Caki2 (cell line): ENCODE measurements around the gene TUBG2. TPM values are rescaled to one million over a fixed set of nuclear protein-coding genes. Genes with fewer than 3 reads are reported as not detected.
A peak's percentile ranks its signal among the peaks of the same experiment; 100 is the strongest.

Experiments
- DNase-seq: peaks from one replicate; pipeline ENCODE4 v3.0.0-alpha.2; 2015; ENCODE audit warnings: low read depth
- in situ Hi-C: cut with HindIII; loops from 2 replicates; pipeline ENCODE4 v1.10.0; 2016; ENCODE audit warnings: low sequenced_read_pairs, low pct_unique_long_range_greater_than_20kb, mixed read lengths
- total RNA-seq: library from RNA; depleted of rRNA; stranded (reverse); fragments of >200 nt; shearing (Covaris generic); gene quantifications from 2 replicates; pipeline ENCODE4 v1.2.3, GENCODE V29; 2014; ENCODE audit warnings: low replicate concordance

Gene TUBG2
- total RNA-seq, 1 experiment from 2014 or later = 6.7 TPM

DNA sequence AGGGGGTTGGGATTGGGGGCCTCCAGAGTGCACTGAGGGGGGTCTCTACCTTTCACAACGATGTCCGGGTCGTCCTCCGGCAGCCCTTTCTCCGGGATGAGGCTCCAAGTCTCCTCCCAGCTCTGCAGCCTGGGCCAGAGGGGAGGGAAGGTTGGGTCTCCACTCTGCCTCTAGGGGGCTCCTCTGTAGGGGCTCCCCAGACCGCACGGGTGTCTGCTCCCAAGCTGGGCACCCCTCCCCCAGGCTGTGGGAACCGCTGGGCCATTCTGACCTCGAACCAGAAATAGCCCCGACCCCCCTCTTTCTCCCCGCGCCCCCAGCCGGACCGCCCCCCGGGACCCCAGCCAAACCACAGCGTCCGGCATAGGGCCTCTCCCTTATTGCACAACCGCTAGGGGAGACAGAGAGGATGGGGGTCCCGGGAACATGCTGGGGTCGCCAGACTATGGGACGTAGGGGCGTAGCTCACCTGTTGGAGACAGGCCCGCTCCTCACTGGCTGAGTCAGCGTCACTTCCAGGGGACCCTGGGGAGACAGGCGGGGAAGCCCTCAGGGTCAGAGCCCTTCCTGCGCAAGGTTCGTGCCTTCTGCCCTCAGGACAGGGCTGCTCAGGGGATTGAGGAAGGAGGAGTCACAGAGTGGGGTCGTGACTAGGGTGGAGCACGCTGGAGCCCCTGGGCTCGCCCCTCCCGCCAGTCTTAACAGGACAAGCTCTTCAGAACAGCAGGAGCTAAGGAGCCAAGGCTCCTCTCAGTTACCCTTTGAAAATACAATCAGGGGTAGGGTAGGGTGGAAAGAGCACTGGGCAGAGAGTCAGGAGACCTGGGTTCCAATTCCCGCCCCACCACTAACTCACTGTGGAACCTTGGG, 15.0 kb downstream of the TUBG2 start:
- no peak for DNase-seq
- in situ Hi-C loops = no loop called here

- DNase-seq = no peak
- in situ Hi-C loops = no loop called here
Observed at GRCh38 chr17:42674755-42675347, 15.8 kb downstream of the TUBG2 start.

DNA sequence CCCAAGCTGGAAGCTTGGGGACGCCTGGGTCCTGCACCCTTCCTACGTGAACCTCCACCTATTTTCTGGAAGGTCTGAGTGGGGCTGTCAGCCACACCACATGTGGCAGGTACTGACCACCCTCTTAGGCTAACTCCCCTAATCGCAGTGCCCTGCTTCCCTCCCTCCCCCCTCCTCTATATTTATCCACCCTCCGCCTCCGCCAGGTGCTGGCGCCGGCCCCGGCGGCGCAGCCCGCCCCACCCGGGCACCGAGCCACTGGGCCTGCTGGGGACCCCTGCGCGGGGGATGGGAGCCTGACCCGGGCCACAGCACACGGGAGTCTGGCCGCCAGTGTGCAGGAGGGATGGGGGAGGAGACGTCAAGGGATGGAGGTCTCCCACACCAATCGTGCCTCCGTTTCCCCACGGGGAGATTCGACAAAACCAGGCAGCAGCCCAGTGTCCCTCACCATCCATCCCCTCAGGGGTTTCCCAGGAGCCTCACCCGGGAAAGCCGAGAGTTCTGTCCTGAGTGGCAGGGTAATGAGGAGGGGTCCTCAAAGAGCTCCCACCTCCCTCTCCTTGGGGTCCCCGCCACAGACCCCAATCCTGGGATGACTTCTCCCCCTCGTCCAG, 16.4 kb downstream of the TUBG2 start:
- in situ Hi-C loops = no loop called here
- DNase-seq = no peak

- in situ Hi-C loops = no loop called here
- DNase-seq = peak; percentile 33
Observed at GRCh38 chr17:42675965-42676423, 16.9 kb downstream of the TUBG2 start.

- DNase-seq = no peak
- in situ Hi-C loops = no loop called here
Observed at GRCh38 chr17:42676424-42677011, 17.4 kb downstream of the TUBG2 start, which contains the start of gene PLEKHH3. Gene PLEKHH3, minus strand, starts transcription at chr17:42676994. Its CDS starts 431 bp downstream, at chr17:42676563.

GRCh38 chr17:42677012-42677857, 18.2 kb downstream of the TUBG2 start:
- in situ Hi-C loops = no loop called here
- peak; percentile 99 for DNase-seq

GRCh38 chr17:42677921-42678781, 19.1 kb downstream of the TUBG2 start:
- in situ Hi-C loops = no loop called here

DNA sequence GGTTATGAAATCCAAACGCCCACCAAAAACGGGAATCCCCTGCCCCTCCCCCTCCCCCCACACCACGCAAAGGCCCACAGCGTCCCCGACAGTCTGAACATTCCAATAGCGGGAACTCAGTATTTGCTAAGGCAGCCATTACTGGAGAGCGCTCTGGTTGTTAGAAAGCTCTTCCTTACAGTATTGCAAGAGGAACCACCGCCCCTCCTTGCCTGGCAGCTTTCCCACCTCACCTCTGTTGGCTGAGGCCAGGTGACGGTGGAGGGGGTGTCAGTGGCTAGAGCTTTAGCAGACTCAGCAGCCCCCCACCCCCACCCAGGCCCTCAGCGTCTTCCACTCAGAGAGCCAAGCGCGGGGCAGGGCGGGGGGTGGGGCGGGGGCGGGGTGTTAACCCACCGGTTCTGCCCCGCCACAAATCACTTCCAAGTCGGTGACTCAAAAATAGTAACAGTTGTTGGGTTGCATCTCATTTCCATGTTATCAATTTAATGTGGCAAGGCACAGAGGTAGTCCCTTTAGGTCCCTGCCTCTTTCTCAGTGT, 19.9 kb downstream of the TUBG2 start:
- in situ Hi-C loops = no loop called here
- DNase-seq = peak; percentile 85

More at GRCh38 chr17:42677921-42678781, 19.1 kb downstream of the TUBG2 start:
- peak; percentile 92 for DNase-seq

- in situ Hi-C loops = no loop called here
- DNase-seq = peak; percentile 86
Observed at GRCh38 chr17:42679492-42680330, 20.6 kb downstream of the TUBG2 start.

DNA sequence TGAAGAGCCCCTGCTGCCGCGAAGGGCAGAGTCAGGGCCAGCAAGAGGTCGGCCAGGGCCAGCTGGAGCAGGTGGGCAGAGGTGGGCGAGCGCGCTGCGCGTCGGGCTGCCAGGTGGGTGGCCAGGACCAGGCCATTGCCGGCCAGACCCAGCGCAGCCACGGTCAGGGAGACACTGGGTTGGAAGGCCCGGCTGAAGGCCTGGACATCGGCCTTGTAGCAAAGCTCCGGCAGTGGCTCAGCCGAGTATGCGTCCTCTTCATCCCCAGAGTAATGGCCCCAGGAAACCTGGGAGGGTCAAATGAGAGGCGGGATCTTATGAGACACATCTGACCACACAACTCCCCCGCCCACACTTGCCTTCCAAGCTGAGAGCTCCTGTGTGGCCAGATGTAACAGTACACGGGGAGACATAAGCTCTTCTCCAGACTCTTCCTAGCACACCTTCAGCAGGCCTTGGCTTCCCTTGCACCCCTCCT, 21.3 kb downstream of the TUBG2 start:
- no peak for DNase-seq
- in situ Hi-C loops = no loop called here

DNA sequence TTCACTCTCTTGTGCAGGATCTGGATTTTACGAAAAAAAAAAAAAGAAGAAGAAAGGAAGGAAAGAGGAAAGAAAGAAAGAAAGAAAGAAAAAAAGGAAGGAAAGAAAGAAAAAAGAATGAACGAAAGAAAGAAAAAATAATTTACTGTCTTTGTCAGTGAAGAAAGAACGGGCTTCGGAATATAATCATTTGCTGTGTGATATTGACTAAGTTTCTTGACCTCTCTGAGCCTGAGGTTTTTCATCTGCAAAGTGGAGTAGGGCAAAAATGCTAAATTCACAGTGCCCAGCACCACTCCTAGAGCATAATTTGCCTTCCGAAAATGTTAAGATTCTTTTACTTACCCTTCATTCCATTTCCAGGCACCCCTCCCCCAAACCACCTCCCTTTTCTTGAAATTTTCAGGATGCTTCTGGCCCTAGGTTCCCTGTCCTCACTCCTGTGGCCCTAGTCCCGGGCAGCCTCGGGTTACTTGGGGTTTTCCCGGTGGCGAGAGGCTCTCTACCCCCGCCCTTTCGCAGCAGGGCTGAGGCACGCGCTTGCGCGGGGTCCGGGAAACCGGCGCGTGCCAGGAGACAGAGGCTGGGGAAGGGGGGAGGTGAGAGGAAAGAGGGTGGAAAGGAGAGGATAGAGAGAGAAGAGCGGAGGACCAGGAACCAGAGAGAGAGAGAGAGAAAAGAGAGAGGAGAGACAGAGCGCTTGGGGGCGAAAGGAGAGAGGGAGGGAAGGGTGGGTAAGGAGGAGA, 23.1 kb downstream of the TUBG2 start, which contains the start of gene CNTNAP1:
CNTNAP1 (plus strand) TSS at position 556 of the 746 bp plus-strand sequence. CDS start 299 bp downstream, outside the sequence.
- DNase-seq = peak; percentile 30
- in situ Hi-C loops = no loop called here

GRCh38 chr17:42682722-42683403, 23.8 kb downstream of the TUBG2 start:
- DNase-seq = no peak
- in situ Hi-C loops = no loop called here

DNA sequence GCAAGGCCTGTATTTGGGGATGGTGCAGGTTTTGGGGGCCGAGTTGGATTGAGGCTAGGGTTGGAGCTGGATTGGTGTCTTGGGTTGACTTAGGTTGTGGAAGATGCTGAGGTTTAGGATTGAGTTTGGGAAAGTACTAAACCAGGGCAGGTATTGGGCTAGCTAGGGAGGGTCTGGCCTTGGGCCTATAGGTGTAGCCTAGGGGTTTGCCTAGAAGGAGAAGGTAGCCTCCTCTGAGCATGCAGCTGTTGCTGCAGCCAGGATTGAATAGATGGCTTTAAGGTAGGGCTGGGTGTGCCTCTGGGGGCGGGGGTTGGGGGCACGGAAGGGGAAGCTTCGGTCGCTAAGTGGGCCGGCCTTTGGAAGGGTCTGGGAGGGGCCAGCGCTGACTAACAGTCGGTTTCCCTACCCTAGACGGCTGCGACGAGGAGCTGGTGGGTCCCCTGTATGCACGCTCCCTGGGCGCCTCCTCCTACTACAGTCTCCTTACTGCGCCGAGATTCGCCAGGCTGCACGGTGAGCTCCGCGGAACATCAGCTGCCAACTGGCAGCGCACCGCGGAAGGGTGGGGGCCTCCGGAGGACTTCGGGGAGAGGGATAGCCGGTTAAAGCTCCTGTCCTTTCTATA, 24.4 kb downstream of the TUBG2 start:
- DNase-seq = no peak
- in situ Hi-C loops = no loop called here

GRCh38 chr17:42684929-42685556, 26.0 kb downstream of the TUBG2 start:
- DNase-seq = no peak
- in situ Hi-C loops = no loop called here
